ENCODE results near the gene ABRACL.

DNA sequence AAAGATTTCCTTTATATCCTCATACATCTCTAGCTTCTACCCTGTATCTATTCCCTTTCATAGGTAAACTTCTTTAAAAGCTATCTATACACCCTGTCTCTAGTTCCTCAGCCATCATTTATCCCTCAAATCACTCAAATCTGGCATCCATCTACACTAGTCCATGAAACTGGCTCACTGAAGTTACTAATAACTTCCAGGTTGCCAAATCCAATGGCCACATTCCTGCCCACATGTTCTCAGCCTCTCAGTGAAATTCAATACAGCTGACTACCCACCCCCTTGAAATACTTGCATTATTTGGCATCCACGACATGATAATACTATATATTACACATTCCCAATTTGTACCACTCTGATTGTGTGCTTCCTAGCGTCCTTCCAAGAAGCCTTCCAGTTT lies 49.2 kb upstream of the ABRACL start:
- TF ChIP-seq, protein P1, sequence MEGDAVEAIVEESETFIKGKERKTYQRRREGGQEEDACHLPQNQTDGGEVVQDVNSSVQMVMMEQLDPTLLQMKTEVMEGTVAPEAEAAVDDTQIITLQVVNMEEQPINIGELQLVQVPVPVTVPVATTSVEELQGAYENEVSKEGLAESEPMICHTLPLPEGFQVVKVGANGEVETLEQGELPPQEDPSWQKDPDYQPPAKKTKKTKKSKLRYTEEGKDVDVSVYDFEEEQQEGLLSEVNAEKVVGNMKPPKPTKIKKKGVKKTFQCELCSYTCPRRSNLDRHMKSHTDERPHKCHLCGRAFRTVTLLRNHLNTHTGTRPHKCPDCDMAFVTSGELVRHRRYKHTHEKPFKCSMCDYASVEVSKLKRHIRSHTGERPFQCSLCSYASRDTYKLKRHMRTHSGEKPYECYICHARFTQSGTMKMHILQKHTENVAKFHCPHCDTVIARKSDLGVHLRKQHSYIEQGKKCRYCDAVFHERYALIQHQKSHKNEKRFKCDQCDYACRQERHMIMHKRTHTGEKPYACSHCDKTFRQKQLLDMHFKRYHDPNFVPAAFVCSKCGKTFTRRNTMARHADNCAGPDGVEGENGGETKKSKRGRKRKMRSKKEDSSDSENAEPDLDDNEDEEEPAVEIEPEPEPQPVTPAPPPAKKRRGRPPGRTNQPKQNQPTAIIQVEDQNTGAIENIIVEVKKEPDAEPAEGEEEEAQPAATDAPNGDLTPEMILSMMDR (conservative IDR thresholded peaks at IDR 0.05; ENCODE audit: low read length), result no peak
- TF ChIP-seq EZH2phosphoT487 (IDR thresholded peaks at IDR 0.05; ENCODE audit: borderline replicate concordance), result no peak

Measured in Loucy (cell line).